ENCODE measurements around the gene GPD2.

Gene GPD2

DNA sequence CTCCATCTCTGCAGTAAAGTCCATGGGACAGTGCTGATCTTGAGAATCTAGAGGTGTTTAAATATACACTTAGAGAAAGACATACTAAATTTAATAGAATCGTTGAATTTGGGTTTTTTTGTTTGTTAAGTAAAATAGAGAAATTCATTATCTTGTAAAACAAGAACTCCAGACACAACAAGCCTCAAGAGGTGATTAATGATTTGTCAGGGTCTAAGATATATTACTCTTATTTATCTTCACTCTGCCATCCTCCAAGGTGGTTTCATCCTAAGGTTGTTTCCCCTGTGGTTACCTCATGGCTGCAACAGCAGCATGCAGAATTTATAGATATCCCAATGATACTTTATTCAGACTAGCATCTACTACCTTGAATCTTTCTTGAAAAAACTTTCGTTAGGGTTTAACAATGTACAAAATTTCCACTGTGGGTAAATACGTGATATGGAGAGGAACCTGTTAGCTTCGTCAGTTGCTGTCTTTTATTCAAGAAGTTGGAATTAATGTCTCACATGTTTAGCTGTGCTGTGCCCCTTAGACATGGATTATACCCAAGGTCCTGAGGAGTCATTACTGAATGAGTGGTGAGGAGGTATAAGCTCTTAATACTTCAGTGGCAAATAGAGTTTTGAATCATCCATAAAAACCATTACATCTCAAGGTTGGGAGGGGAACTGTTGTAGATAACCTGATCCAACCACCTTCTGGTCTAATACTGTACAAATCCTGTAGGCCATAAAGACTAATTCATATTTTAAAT is 128.0 kb downstream of the GPD2 start:
- Mint-ChIP-seq H3K4me3 (no peak overlapping the region), H3K4me1 (no peaks in the 10 kb centered on the region), H3K9me3 (no peaks in the 10 kb centered on the region), H3K36me3 (ENCODE audit: low read depth) (peaks cover under 1% of the 10 kb centered on the region), H3K27me3 (ENCODE audit: low read depth, poor library complexity) (no peaks in the 10 kb centered on the region), H3K27ac (no peak overlapping the region)
- no peak for DNase-seq
- no peak for TF ChIP-seq CTCF (IDR thresholded peaks at IDR 0.05)

DNA sequence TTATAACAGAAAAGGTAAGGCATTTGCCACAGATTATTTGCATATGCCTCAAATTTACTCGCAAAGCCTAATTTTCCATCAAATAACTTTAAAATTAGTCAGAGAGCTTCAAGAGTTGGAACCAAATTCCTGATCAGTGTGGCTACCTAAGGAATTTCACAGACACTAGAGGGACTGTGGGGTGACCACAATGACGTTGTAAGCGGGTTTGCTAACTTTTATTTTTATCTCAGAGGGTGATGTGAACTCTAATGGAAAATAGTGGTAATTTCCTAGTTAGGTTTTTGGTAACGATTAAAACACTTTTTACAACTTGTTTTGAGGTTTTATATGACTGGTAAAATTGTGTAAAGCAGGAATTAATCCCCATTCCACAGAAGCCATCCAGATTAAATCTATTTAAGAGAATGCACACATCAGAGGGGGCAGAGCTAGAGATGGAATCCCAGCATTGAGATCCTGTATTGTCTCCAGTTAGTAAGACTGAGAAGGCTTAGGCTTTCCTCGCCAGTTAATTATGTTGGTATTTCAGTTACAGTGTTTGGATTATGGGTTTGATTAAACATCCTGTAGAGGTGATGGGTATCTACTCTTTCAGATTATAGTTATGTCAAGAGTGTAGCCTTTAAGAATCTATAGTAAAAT is 129.0 kb downstream of the GPD2 start:
- Mint-ChIP-seq H3K9me3 (no peaks in the 10 kb centered on the region), H3K36me3 (ENCODE audit: low read depth) (no peaks in the 10 kb centered on the region), H3K27me3 (ENCODE audit: low read depth, poor library complexity) (no peaks in the 10 kb centered on the region), H3K4me1 (no peaks in the 10 kb centered on the region), H3K27ac (no peak overlapping the region), H3K4me3 (no peak overlapping the region)
- TF ChIP-seq CTCF (IDR thresholded peaks at IDR 0.05): no peak
- DNase-seq: no peak

- H3K36me3 Mint-ChIP-seq (ENCODE audit: low read depth): peaks cover 29% of the 10 kb centered on the region
- no peak for DNase-seq
- H3K9me3 Mint-ChIP-seq: no peaks in the 10 kb centered on the region
- no peak for TF ChIP-seq CTCF (IDR thresholded peaks at IDR 0.05)
- H3K4me1 Mint-ChIP-seq: no peaks in the 10 kb centered on the region
- H3K4me3 Mint-ChIP-seq: no peak overlapping the region
- no peaks in the 10 kb centered on the region for H3K27me3 Mint-ChIP-seq (ENCODE audit: low read depth, poor library complexity)
- H3K27ac Mint-ChIP-seq: peak overlapping the region; percentile 1
Measured at GRCh38 chr2:156573710-156574109, 137.5 kb downstream of the GPD2 start.

DNA sequence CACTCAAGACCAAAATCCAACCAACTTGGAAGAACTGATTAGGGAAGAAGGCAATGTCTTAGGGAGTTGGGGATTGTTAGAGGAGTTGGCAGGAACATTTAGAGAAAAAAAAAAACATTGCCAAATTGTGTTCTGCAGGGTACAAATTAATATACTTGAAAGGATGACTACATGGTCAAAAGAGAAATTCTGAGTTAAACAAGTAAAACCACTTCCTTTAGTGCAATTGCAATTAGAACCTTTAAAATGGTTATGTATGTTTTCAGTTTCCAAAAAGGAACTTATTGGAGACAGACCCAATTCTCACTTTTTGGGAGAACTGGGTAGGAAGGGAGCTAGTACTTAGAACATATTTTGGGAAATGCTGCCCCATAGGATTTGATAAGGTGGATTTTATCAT is 137.9 kb downstream of the GPD2 start:
- H3K4me1 Mint-ChIP-seq: no peaks in the 10 kb centered on the region
- TF ChIP-seq CTCF (IDR thresholded peaks at IDR 0.05): no peak
- DNase-seq: no peak
- H3K36me3 Mint-ChIP-seq (ENCODE audit: low read depth): peaks cover 29% of the 10 kb centered on the region
- H3K4me3 Mint-ChIP-seq: no peak overlapping the region
- no peaks in the 10 kb centered on the region for H3K9me3 Mint-ChIP-seq
- peak overlapping the region; percentile 1 for H3K27ac Mint-ChIP-seq
- no peaks in the 10 kb centered on the region for H3K27me3 Mint-ChIP-seq (ENCODE audit: low read depth, poor library complexity)

- Mint-ChIP-seq H3K4me1 (no peaks in the 10 kb centered on the region), H3K4me3 (no peak overlapping the region), H3K27ac (no peak overlapping the region), H3K9me3 (no peaks in the 10 kb centered on the region), H3K27me3 (ENCODE audit: low read depth, poor library complexity) (no peaks in the 10 kb centered on the region), H3K36me3 (ENCODE audit: low read depth) (peaks cover 27% of the 10 kb centered on the region)
- TF ChIP-seq CTCF (IDR thresholded peaks at IDR 0.05): no peak
- DNase-seq: no peak
Measured at GRCh38 chr2:156576005-156576404, 139.8 kb downstream of the GPD2 start.

DNA sequence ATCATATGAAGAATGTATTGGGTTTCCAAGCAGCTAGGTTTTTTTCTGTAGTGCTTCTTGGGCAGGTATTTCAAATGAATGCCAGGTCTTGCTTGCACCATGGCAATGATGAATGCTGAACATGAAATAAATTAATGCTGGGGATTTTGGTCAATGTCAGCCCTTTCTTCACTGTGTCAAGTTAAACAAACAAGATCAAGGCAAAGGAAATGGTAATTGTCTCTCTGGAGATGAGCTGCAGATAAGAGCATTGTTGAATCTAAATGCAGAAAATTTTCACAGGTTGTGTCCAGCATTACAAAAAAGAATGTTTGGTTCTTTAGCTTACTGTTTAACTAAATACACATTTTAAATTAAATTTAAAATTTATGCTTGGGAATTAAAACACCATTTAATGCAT is 144.3 kb downstream of the GPD2 start:
- no peaks in the 10 kb centered on the region for H3K9me3 Mint-ChIP-seq
- no peaks in the 10 kb centered on the region for H3K4me1 Mint-ChIP-seq
- H3K27ac Mint-ChIP-seq: no peak overlapping the region
- H3K36me3 Mint-ChIP-seq (ENCODE audit: low read depth): peaks cover 10% of the 10 kb centered on the region
- H3K27me3 Mint-ChIP-seq (ENCODE audit: low read depth, poor library complexity): no peaks in the 10 kb centered on the region
- DNase-seq: no peak
- H3K4me3 Mint-ChIP-seq: no peak overlapping the region
- TF ChIP-seq CTCF (IDR thresholded peaks at IDR 0.05): no peak
